Erythroblast (primary cell): ENCODE results near the gene FANCC.

Source experiments
- GATA1 ChIP-seq: IDR thresholded peaks from 2 replicates; pipeline ENCODE4 v1.6.1; 2011; ENCODE audit warnings: low read depth, mild to moderate bottlenecking, control low read depth, low read length, moderate library complexity
- POLR2A ChIP-seq: IDR thresholded peaks from 2 replicates; pipeline ENCODE4 v1.6.1; 2011; ENCODE audit warnings: mild to moderate bottlenecking, low read length

DNA sequence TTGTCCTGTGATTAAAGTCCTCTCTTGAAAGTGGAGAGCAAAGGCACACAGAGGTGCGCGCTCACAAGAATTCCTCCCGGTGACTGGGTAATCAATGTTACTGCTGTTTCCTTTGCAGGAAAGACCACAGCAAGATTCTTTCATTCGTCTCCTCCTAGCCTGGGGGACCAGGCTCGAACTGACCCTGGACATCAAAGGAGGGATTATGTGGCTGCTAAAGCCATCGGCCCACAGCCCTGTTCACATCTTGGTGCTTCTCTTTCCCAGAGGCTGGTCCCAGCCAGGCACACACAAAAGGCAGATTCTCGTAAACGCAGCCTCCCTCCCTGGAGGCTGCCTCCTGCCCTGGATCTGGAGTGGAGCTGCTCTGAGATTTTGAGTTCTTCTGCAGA, 230.9 kb downstream of the FANCC start:
- no peak for TF ChIP-seq POLR2A
- no peak for TF ChIP-seq GATA1
